Trophoblast cell (in vitro differentiated cells and primary cell): ENCODE measurements around the gene FGF2.
"Not testable (repeated sequence)": the region's sequence is repeated elsewhere in the genome, so short reads cannot be mapped to it uniquely, and the experiment has no call there.

Experiments
- DNase-seq, 2 donors: peaks; one replicate each; pipeline ENCODE4 v3.0.0-alpha.2; 2016
- H2AFZ ChIP-seq: 2 replicates; pipeline ENCODE4 v1.6.1; 2013; ENCODE audit warnings: low read length, moderate library complexity, mild to moderate bottlenecking; ENCODE audit not compliant: insufficient read depth, poor library complexity
- H2AK5ac ChIP-seq: 2 replicates; pipeline ENCODE4 v1.6.1; 2013; ENCODE audit warnings: mild to moderate bottlenecking, low read length
- H2BK120ac ChIP-seq: 2 replicates; pipeline ENCODE4 v1.6.1; 2013; ENCODE audit warnings: low read length, mild to moderate bottlenecking, moderate library complexity; ENCODE audit not compliant: insufficient read depth, poor library complexity
- H2BK12ac ChIP-seq: 2 replicates; pipeline ENCODE4 v1.6.1; 2013; ENCODE audit warnings: mild to moderate bottlenecking, low read length, moderate library complexity
- H2BK5ac ChIP-seq: 2 replicates; pipeline ENCODE4 v1.6.1; 2013; ENCODE audit warnings: low read length, low read depth, moderate library complexity, mild to moderate bottlenecking; ENCODE audit not compliant: poor library complexity
- H3K14ac ChIP-seq: 2 replicates; pipeline ENCODE4 v1.6.1; 2013; ENCODE audit warnings: mild to moderate bottlenecking, low read length
- H3K18ac ChIP-seq: 2 replicates; pipeline ENCODE4 v1.6.1; 2013; ENCODE audit warnings: mild to moderate bottlenecking, low read length
- H3K23ac ChIP-seq: 2 replicates; pipeline ENCODE4 v1.6.1; 2013; ENCODE audit warnings: low read length
- H3K27ac ChIP-seq: 2 replicates; pipeline ENCODE4 v1.5.1; 2013; ENCODE audit warnings: low read depth, mild to moderate bottlenecking, inconsistent platforms, low read length, moderate library complexity
- H3K27me3 ChIP-seq: 2 replicates; pipeline ENCODE4 v1.6.1; 2013; ENCODE audit warnings: inconsistent platforms, mild to moderate bottlenecking, low read length, moderate library complexity; ENCODE audit not compliant: insufficient read depth
- H3K36me3 ChIP-seq, 2 experiments: 1 replicate in 1 of 2; 2 replicates in 1 of 2; pipeline ENCODE4 v1.6.1; 2013; ENCODE audit warnings: low read length in 2 of 2, mild to moderate bottlenecking in 2 of 2, moderate library complexity in 1 of 2; ENCODE audit not compliant: insufficient read depth in 2 of 2, control insufficient read depth in 1 of 2
- H3K4ac ChIP-seq: 2 replicates; pipeline ENCODE4 v1.6.1; 2013; ENCODE audit warnings: low read depth, mild to moderate bottlenecking, low read length, moderate library complexity
- H3K4me1 ChIP-seq, 2 experiments: 1 replicate in 1 of 2; 2 replicates in 1 of 2; pipeline ENCODE4 v1.6.1; 2013; ENCODE audit warnings: low read length in 2 of 2, mild to moderate bottlenecking in 2 of 2, moderate library complexity in 1 of 2; ENCODE audit not compliant: insufficient read depth in 2 of 2, control insufficient read depth in 1 of 2
- H3K4me2 ChIP-seq: 2 replicates; pipeline ENCODE4 v1.6.1; 2013; ENCODE audit warnings: inconsistent platforms, mild to moderate bottlenecking, low read length, moderate library complexity
- H3K4me3 ChIP-seq: 2 replicates; pipeline ENCODE4 v1.5.1; 2013; ENCODE audit warnings: mild to moderate bottlenecking, low read depth, low read length, inconsistent platforms
- H3K79me1 ChIP-seq: one replicate; pipeline ENCODE4 v1.6.1; 2013; ENCODE audit warnings: low read length
- H3K79me2 ChIP-seq: 2 replicates; pipeline ENCODE4 v1.6.1; 2013; ENCODE audit warnings: low read length, mild to moderate bottlenecking; ENCODE audit not compliant: control insufficient read depth, insufficient read depth, poor library complexity
- H3K9ac ChIP-seq: 2 replicates; pipeline ENCODE4 v1.6.1; 2013; ENCODE audit warnings: mild to moderate bottlenecking, low read length
- H3K9me3 ChIP-seq: 2 replicates; pipeline ENCODE4 v1.6.1; 2013; ENCODE audit warnings: low read depth, mild to moderate bottlenecking, control low read depth, inconsistent platforms, low read length; ENCODE audit not compliant: insufficient read depth
- H4K12ac ChIP-seq: 2 replicates; pipeline ENCODE4 v1.6.1; 2013; ENCODE audit warnings: low read depth, mild to moderate bottlenecking, low read length, moderate library complexity
- H4K8ac ChIP-seq: 2 replicates; pipeline ENCODE4 v1.6.1; 2013; ENCODE audit warnings: low read depth, mild to moderate bottlenecking, low read length, moderate library complexity
- H4K91ac ChIP-seq: one replicate; pipeline ENCODE4 v1.6.1; 2013; ENCODE audit warnings: low read depth, mild to moderate bottlenecking, low read length, moderate library complexity
- WGBS: extraction: QIAGEN DNeasy Blood & Tissue Kit; methylation state at CpG from one replicate; pipeline ENCODE4 v1.1.7; 2013; ENCODE audit warnings: missing lambda C conversion rate; ENCODE audit not compliant: insufficient read length, insufficient coverage; ENCODE audit errors: extremely low coverage; 5-methylcytosine and 5-hydroxymethylcytosine counted together

The FGF2 gene

GRCh38 chr4:122803788-122804208 is 22.8 kb upstream of the FGF2 start:
- no peak overlapping the region for H3K9ac ChIP-seq
- H2AK5ac ChIP-seq: no peak overlapping the region
- no peak overlapping the region for H4K8ac ChIP-seq
- no peaks in the 10 kb centered on the region for H3K79me2 ChIP-seq
- no peak overlapping the region for H2BK12ac ChIP-seq
- H2AFZ ChIP-seq: no peak overlapping the region
- no peaks in the 10 kb centered on the region for H3K4me1 ChIP-seq
- no peak overlapping the region for H3K18ac ChIP-seq
- H3K79me1 ChIP-seq: no peaks in the 10 kb centered on the region
- no CpG with 5 or more reads among the region's 4 CpGs for WGBS
- no peak overlapping the region for H4K12ac ChIP-seq
- H3K14ac ChIP-seq: no peak overlapping the region
- H2BK120ac ChIP-seq: no peak overlapping the region
- H3K23ac ChIP-seq: no peak overlapping the region
- H2BK5ac ChIP-seq: no peak overlapping the region
- H4K91ac ChIP-seq: no peak overlapping the region
- no peaks in the 10 kb centered on the region for H3K9me3 ChIP-seq
- no peaks in the 10 kb centered on the region for H3K36me3 ChIP-seq
- H3K27ac ChIP-seq: no peak overlapping the region
- no peak overlapping the region for H3K4me2 ChIP-seq
- H3K4ac ChIP-seq: no peak overlapping the region
- no peak overlapping the region for H3K4me3 ChIP-seq
- no peaks in the 10 kb centered on the region for H3K27me3 ChIP-seq
- DNase-seq: no peak

GRCh38 chr4:122806981-122807679 is 19.5 kb upstream of the FGF2 start:
- no peak overlapping the region for H3K4me2 ChIP-seq
- H3K27me3 ChIP-seq: no peaks in the 10 kb centered on the region
- H3K14ac ChIP-seq: no peak overlapping the region
- no peaks in the 10 kb centered on the region for H3K9me3 ChIP-seq
- no CpG with 5 or more reads among the region's 3 CpGs for WGBS
- H2AK5ac ChIP-seq: no peak overlapping the region
- no peak overlapping the region for H2BK120ac ChIP-seq
- H3K18ac ChIP-seq: no peak overlapping the region
- no peaks in the 10 kb centered on the region for H3K36me3 ChIP-seq
- H3K4me1 ChIP-seq: no peaks in the 10 kb centered on the region
- no peak overlapping the region for H3K9ac ChIP-seq
- no peak overlapping the region for H3K27ac ChIP-seq
- H3K4me3 ChIP-seq: no peak overlapping the region
- no peak for DNase-seq
- no peaks in the 10 kb centered on the region for H3K79me1 ChIP-seq
- no peaks in the 10 kb centered on the region for H3K79me2 ChIP-seq
- H2AFZ ChIP-seq: no peak overlapping the region
- H4K12ac ChIP-seq: no peak overlapping the region
- no peak overlapping the region for H4K91ac ChIP-seq
- H3K4ac ChIP-seq: no peak overlapping the region
- no peak overlapping the region for H4K8ac ChIP-seq
- no peak overlapping the region for H2BK5ac ChIP-seq
- H2BK12ac ChIP-seq: no peak overlapping the region
- H3K23ac ChIP-seq: no peak overlapping the region

GRCh38 chr4:122810669-122811068 is 16.0 kb upstream of the FGF2 start:
- no peak overlapping the region for H3K18ac ChIP-seq
- no peak overlapping the region for H4K12ac ChIP-seq
- no peak overlapping the region for H2AFZ ChIP-seq
- no peak overlapping the region for H2BK5ac ChIP-seq
- no peak overlapping the region for H2BK12ac ChIP-seq
- no peak overlapping the region for H3K4ac ChIP-seq
- H2AK5ac ChIP-seq: no peak overlapping the region
- no peak overlapping the region for H2BK120ac ChIP-seq
- no peaks in the 10 kb centered on the region for H3K9me3 ChIP-seq
- no peak overlapping the region for H3K14ac ChIP-seq
- H3K27me3 ChIP-seq: no peaks in the 10 kb centered on the region
- no peaks in the 10 kb centered on the region for H3K79me1 ChIP-seq
- no peak overlapping the region for H3K4me3 ChIP-seq
- no peak overlapping the region for H3K23ac ChIP-seq
- no peak for DNase-seq
- H4K91ac ChIP-seq: no peak overlapping the region
- WGBS: no CpG with 5 or more reads among the region's 1 CpG
- no peaks in the 10 kb centered on the region for H3K79me2 ChIP-seq
- no peaks in the 10 kb centered on the region for H3K36me3 ChIP-seq
- no peaks in the 10 kb centered on the region for H3K4me1 ChIP-seq
- no peak overlapping the region for H4K8ac ChIP-seq
- no peak overlapping the region for H3K9ac ChIP-seq
- no peak overlapping the region for H3K27ac ChIP-seq
- no peak overlapping the region for H3K4me2 ChIP-seq

GRCh38 chr4:122811781-122812180 is 14.8 kb upstream of the FGF2 start:
- H3K27ac ChIP-seq, H3K27me3 ChIP-seq, H3K18ac ChIP-seq, H3K4me2 ChIP-seq, H3K79me1 ChIP-seq, H3K79me2 ChIP-seq, H2BK5ac ChIP-seq, H4K12ac ChIP-seq, H3K4me1 ChIP-seq, DNase-seq, H2BK120ac ChIP-seq, H2BK12ac ChIP-seq, H3K9me3 ChIP-seq, H3K23ac ChIP-seq, H4K8ac ChIP-seq, H3K4ac ChIP-seq, H2AK5ac ChIP-seq, H3K36me3 ChIP-seq, H3K9ac ChIP-seq, H4K91ac ChIP-seq, H3K4me3 ChIP-seq, H3K14ac ChIP-seq, H2AFZ ChIP-seq: not testable (repeated sequence)
- no CpG with 5 or more reads among the region's 32 CpGs for WGBS
